ENCODE measurements around the gene PRND. TPM values are rescaled to one million over a fixed set of nuclear protein-coding genes. Genes with fewer than 3 reads are reported as not detected.

PRND gene
- total and polyA plus RNA-seq, 2 experiments from 2014 or later = 0.10 TPM; not detected in 1

DNA sequence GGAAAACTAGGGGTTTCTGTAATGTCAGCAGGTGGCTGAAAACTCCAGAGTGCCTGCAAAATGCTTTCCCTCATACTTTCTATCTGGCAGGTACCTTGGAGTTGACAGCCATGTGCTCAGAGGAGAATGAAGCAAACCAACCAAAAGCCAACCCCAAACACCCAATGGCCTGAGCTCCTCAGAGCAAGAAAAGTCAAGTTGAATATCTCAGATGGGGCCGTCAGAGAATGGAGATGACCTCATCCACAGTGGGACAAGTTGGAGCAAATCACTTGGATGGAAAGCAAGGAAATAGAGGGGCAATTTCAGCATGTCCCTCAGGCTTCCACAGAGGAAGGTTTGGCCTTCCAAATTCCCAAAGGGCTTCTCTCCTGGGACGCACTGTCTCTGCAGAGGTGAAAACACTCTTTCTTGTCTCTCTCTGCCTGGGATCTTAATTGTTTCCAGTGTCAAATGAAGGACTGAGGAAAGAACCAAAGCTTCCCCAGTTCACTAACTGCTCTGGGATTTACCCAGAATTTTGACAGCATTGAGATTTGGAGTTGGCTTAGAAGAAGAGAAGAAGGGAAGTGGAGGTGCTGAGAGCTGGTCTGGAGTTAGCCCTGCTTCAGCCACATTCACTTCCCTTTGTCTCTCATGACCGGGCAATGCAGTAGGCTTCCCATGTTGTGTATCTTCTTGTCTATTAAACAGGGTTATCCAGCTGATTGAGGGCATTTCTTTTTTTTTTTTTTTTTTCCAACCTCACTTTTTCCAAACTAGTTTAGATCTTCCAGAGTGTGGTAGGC lies 42.2 kb downstream of the PRND start:
- H3K27ac Mint-ChIP-seq = no peak overlapping the region
- no peaks in the 10 kb centered on the region for H3K9me3 Mint-ChIP-seq
- H3K27me3 Mint-ChIP-seq (ENCODE audit: insufficient read depth, low read depth, poor library complexity) = peaks cover 21% of the 10 kb centered on the region
- H3K4me3 Mint-ChIP-seq = no peak overlapping the region
- no peaks in the 10 kb centered on the region for H3K36me3 Mint-ChIP-seq (ENCODE audit: low read depth)
- ATAC-seq (no peak), DNase-seq (ENCODE audit: low spot score) (no peak)
- TF ChIP-seq, protein P1, sequence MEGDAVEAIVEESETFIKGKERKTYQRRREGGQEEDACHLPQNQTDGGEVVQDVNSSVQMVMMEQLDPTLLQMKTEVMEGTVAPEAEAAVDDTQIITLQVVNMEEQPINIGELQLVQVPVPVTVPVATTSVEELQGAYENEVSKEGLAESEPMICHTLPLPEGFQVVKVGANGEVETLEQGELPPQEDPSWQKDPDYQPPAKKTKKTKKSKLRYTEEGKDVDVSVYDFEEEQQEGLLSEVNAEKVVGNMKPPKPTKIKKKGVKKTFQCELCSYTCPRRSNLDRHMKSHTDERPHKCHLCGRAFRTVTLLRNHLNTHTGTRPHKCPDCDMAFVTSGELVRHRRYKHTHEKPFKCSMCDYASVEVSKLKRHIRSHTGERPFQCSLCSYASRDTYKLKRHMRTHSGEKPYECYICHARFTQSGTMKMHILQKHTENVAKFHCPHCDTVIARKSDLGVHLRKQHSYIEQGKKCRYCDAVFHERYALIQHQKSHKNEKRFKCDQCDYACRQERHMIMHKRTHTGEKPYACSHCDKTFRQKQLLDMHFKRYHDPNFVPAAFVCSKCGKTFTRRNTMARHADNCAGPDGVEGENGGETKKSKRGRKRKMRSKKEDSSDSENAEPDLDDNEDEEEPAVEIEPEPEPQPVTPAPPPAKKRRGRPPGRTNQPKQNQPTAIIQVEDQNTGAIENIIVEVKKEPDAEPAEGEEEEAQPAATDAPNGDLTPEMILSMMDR (conservative IDR thresholded peaks at IDR 0.05; ENCODE audit: low read depth in 2 of 2) = no peak
- TF ChIP-seq JUNB (IDR thresholded peaks at IDR 0.05; ENCODE audit: unreplicated experiment) (no peak), NANOG (IDR thresholded peaks at IDR 0.05; ENCODE audit: borderline replicate concordance) (no peak), CREB1 (CRISPR knock-in tag; IDR thresholded peaks at IDR 0.05; ENCODE audit: low read depth) (no peak), EZH2phosphoT487 (IDR thresholded peaks at IDR 0.05; ENCODE audit: unreplicated experiment) (no peak), EZH2 (IDR thresholded peaks at IDR 0.05; ENCODE audit: low read depth, unreplicated experiment) (no peak)
- TF ChIP-seq, protein P2, sequence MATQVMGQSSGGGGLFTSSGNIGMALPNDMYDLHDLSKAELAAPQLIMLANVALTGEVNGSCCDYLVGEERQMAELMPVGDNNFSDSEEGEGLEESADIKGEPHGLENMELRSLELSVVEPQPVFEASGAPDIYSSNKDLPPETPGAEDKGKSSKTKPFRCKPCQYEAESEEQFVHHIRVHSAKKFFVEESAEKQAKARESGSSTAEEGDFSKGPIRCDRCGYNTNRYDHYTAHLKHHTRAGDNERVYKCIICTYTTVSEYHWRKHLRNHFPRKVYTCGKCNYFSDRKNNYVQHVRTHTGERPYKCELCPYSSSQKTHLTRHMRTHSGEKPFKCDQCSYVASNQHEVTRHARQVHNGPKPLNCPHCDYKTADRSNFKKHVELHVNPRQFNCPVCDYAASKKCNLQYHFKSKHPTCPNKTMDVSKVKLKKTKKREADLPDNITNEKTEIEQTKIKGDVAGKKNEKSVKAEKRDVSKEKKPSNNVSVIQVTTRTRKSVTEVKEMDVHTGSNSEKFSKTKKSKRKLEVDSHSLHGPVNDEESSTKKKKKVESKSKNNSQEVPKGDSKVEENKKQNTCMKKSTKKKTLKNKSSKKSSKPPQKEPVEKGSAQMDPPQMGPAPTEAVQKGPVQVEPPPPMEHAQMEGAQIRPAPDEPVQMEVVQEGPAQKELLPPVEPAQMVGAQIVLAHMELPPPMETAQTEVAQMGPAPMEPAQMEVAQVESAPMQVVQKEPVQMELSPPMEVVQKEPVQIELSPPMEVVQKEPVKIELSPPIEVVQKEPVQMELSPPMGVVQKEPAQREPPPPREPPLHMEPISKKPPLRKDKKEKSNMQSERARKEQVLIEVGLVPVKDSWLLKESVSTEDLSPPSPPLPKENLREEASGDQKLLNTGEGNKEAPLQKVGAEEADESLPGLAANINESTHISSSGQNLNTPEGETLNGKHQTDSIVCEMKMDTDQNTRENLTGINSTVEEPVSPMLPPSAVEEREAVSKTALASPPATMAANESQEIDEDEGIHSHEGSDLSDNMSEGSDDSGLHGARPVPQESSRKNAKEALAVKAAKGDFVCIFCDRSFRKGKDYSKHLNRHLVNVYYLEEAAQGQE (IDR thresholded peaks at IDR 0.05; ENCODE audit: unreplicated experiment) = no peak
- TF ChIP-seq, protein P3, sequence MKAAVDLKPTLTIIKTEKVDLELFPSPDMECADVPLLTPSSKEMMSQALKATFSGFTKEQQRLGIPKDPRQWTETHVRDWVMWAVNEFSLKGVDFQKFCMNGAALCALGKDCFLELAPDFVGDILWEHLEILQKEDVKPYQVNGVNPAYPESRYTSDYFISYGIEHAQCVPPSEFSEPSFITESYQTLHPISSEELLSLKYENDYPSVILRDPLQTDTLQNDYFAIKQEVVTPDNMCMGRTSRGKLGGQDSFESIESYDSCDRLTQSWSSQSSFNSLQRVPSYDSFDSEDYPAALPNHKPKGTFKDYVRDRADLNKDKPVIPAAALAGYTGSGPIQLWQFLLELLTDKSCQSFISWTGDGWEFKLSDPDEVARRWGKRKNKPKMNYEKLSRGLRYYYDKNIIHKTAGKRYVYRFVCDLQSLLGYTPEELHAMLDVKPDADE (IDR thresholded peaks at IDR 0.05) = no peak
- TF ChIP-seq, protein P4, sequence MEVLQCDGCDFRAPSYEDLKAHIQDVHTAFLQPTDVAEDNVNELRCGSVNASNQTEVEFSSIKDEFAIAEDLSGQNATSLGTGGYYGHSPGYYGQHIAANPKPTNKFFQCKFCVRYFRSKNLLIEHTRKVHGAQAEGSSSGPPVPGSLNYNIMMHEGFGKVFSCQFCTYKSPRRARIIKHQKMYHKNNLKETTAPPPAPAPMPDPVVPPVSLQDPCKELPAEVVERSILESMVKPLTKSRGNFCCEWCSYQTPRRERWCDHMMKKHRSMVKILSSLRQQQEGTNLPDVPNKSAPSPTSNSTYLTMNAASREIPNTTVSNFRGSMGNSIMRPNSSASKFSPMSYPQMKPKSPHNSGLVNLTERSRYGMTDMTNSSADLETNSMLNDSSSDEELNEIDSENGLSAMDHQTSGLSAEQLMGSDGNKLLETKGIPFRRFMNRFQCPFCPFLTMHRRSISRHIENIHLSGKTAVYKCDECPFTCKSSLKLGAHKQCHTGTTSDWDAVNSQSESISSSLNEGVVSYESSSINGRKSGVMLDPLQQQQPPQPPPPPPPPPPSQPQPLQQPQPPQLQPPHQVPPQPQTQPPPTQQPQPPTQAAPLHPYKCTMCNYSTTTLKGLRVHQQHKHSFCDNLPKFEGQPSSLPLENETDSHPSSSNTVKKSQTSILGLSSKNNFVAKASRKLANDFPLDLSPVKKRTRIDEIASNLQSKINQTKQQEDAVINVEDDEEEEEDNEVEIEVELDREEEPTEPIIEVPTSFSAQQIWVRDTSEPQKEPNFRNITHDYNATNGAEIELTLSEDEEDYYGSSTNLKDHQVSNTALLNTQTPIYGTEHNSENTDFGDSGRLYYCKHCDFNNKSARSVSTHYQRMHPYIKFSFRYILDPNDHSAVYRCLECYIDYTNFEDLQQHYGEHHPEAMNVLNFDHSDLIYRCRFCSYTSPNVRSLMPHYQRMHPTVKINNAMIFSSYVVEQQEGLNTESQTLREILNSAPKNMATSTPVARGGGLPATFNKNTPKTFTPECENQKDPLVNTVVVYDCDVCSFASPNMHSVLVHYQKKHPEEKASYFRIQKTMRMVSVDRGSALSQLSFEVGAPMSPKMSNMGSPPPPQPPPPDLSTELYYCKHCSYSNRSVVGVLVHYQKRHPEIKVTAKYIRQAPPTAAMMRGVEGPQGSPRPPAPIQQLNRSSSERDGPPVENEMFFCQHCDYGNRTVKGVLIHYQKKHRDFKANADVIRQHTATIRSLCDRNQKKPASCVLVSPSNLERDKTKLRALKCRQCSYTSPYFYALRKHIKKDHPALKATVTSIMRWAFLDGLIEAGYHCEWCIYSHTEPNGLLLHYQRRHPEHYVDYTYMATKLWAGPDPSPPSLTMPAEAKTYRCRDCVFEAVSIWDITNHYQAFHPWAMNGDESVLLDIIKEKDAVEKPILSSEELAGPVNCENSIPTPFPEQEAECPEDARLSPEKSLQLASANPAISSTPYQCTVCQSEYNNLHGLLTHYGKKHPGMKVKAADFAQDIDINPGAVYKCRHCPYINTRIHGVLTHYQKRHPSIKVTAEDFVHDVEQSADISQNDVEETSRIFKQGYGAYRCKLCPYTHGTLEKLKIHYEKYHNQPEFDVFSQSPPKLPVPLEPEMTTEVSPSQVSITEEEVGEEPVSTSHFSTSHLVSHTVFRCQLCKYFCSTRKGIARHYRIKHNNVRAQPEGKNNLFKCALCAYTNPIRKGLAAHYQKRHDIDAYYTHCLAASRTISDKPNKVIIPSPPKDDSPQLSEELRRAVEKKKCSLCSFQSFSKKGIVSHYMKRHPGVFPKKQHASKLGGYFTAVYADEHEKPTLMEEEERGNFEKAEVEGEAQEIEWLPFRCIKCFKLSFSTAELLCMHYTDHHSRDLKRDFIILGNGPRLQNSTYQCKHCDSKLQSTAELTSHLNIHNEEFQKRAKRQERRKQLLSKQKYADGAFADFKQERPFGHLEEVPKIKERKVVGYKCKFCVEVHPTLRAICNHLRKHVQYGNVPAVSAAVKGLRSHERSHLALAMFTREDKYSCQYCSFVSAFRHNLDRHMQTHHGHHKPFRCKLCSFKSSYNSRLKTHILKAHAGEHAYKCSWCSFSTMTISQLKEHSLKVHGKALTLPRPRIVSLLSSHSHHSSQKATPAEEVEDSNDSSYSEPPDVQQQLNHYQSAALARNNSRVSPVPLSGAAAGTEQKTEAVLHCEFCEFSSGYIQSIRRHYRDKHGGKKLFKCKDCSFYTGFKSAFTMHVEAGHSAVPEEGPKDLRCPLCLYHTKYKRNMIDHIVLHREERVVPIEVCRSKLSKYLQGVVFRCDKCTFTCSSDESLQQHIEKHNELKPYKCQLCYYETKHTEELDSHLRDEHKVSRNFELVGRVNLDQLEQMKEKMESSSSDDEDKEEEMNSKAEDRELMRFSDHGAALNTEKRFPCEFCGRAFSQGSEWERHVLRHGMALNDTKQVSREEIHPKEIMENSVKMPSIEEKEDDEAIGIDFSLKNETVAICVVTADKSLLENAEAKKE (CRISPR knock-in tag; IDR thresholded peaks at IDR 0.05) = no peak
- Histone ChIP-seq H3K79me2 (replicated peaks; ENCODE audit: insufficient read depth) (no peaks in the 10 kb centered on the region), H3K27me3 (ENCODE audit: insufficient read depth) (peaks cover 15% of the 10 kb centered on the region), H3K27ac (ENCODE audit: low read depth) (no peak overlapping the region), H3K36me3 (ENCODE audit: insufficient read depth) (no peaks in the 10 kb centered on the region), H3K4me3 (no peak overlapping the region), H3F3A (replicated peaks; ENCODE audit: low read depth) (no peaks in the 10 kb centered on the region), H3K9me2 (ENCODE audit: insufficient read depth) (no peaks in the 10 kb centered on the region), H2AFZ (no peak overlapping the region), H3K4me1 (ENCODE audit: insufficient read depth) (peaks cover 12% of the 10 kb centered on the region; the same call in 1 of the 2 replicates), H3K4me2 (no peak overlapping the region), H4K20me1 (replicated peaks; ENCODE audit: insufficient read depth) (no peaks in the 10 kb centered on the region)
- H3K4me1 Mint-ChIP-seq = peaks cover 11% of the 10 kb centered on the region
